Heart right ventricle (tissue), 16 donors: ENCODE measurements around the gene CISD1. TPM values are rescaled to one million over a fixed set of nuclear protein-coding genes. Genes with fewer than 3 reads are reported as not detected.
A peak's percentile ranks its signal among the peaks of the same experiment; 100 is the strongest.

Experiments
- ATAC-seq, 8 donors: fragments of 200-7000 bp; cut with Tn5 transposase; one replicate each; pipeline ENCODE4 v1.9.1; 2020; ENCODE audit warnings: mild to moderate bottlenecking in 8 of 8, moderate library complexity in 8 of 8, moderate number of reproducible peaks in 1 of 8
- DNase-seq, 2 donors: peaks; one replicate each; pipeline ENCODE4 v3.0.0-alpha.2; 2020
- H3K27ac ChIP-seq, 10 donors: fragments of 200-600 bp; sonication (generic) in 2 of 10; one replicate each; pipeline versions ENCODE4 v1.5.0 to v1.8.0; 2020 to 2022; ENCODE audit warnings: mild to moderate bottlenecking in 3 of 10
- H3K27me3 ChIP-seq, 7 donors: fragments of 200-600 bp; one replicate each; pipeline ENCODE4 v1.8.0; 2021 to 2022; ENCODE audit warnings: mild to moderate bottlenecking in 2 of 7
- H3K36me3 ChIP-seq, 9 donors: fragments of 200-600 bp; sonication (generic) in 1 of 9; one replicate each; pipeline versions ENCODE4 v1.5.0 to v1.8.0; 2020 to 2022; ENCODE audit warnings: mild to moderate bottlenecking in 2 of 9
- H3K4me1 ChIP-seq, 9 donors: fragments of 200-600 bp; sonication (generic) in 1 of 9; one replicate each; pipeline versions ENCODE4 v1.5.0 to v1.8.0; 2020 to 2022; ENCODE audit warnings: mild to moderate bottlenecking in 4 of 9
- H3K4me3 ChIP-seq, 10 donors: fragments of 200-600 bp; sonication (generic) in 2 of 10; one replicate each; pipeline versions ENCODE4 v1.5.0 to v1.8.0; 2020 to 2022; ENCODE audit warnings: mild to moderate bottlenecking in 7 of 10, moderate library complexity in 2 of 10
- H3K9me3 ChIP-seq, 11 donors: fragments of 200-600 bp in 10 of 11; sonication (generic) in 2 of 11; one replicate each; pipeline versions ENCODE4 v1.5.0 to v1.8.0; 2013 to 2022; ENCODE audit warnings: mild to moderate bottlenecking in 2 of 11, control low read depth in 1 of 11, moderate library complexity in 1 of 11
- WGBS, 2 donors: extraction: QIAGEN DNeasy Blood & Tissue Kit; methylation state at CpG; one replicate each; pipeline ENCODE4 v1.1.7; 2013; ENCODE audit warnings: inconsistent platforms in 1 of 2; 5-methylcytosine and 5-hydroxymethylcytosine counted together
- intact Hi-C, 10 donors: fragments of 100-400 bp; cut with DNase I; formaldehyde crosslinking; loops; one replicate each; pipeline versions ENCODE4 v1.11.1 to v1.14.2; 2022
- polyA plus RNA-seq, 2 donors: library from polyadenylated mRNA; stranded (reverse); fragments of 200-250 nt; gene quantifications; one replicate each; pipeline ENCODE4 v1.2.3, GENCODE V29; 2013
- total RNA-seq, 10 donors: library from RNA; stranded (reverse); fragmentation: NEBNext Ultra II Directional in 3 of 10; extraction: Animal tissue kit (Norgen Biotek cat#: 25700) in 3 of 10; gene quantifications; one replicate each; pipeline versions ENCODE4 v1.2.1 to v1.2.4, GENCODE V29; 2021 to 2023
- TF ChIP-seq, protein P1 (sequence below), 9 donors: fragments of 200-600 bp; sonication (generic) in 2 of 9; IDR thresholded peaks; one replicate each; pipeline versions ENCODE4 v1.5.0 to v1.8.0; 2021 to 2022; ENCODE audit warnings: antibody characterized with exemption in 9 of 9, mild to moderate bottlenecking in 5 of 9, moderate library complexity in 1 of 9
- donor health status: Arrhythmogenic right ventricular cardiomyopathy.
- donor health status: ischemic (EF 13 %, LVEDD 7.1; RV severe dilation, severe dysfunction).
- donor health status: healthy with polysubstance abuse.
- donor health status: DM: no; HTN: yes; CAD: no.
- donor health status: DM: no; HTN: no; CAD: no.
- donor health status: ischemic (EF 25% LVEDD 6.9; RV normal size, moderate dysfunction).
- donor health status: ischemic (EF 25% LVEDD 5.7; RV mildly dilated, moderate dysfunction).
- donor health status: healthy.
- donor health status: DM: yes; HTN: yes; CAD: no.
- donor health status: Ischemic cardiomyopathy.
- donor health status: ischemic (EF 35%, LVEDD 5.7; RV mildly dilated, moderate dysfunction).
- donor health status: nonischemic (EF 11% LVEDD 7.7; RV severe dilation, severe dysfunction).
- donor health status: DM: yes; HTN: yes; CAD: no.
- donor health status: PGD.
- donor health status: ischemic (EF 29% LVEDD 5.4; RV normal size, mild dysfunction).
- donor health status: nonischemic (EF 23%, LVEDD 6.1; RV moderate dilation, normal function).

Gene CISD1
- total and polyA plus RNA-seq, 12 donors = 34.4 to 204 (median 173) TPM

DNA sequence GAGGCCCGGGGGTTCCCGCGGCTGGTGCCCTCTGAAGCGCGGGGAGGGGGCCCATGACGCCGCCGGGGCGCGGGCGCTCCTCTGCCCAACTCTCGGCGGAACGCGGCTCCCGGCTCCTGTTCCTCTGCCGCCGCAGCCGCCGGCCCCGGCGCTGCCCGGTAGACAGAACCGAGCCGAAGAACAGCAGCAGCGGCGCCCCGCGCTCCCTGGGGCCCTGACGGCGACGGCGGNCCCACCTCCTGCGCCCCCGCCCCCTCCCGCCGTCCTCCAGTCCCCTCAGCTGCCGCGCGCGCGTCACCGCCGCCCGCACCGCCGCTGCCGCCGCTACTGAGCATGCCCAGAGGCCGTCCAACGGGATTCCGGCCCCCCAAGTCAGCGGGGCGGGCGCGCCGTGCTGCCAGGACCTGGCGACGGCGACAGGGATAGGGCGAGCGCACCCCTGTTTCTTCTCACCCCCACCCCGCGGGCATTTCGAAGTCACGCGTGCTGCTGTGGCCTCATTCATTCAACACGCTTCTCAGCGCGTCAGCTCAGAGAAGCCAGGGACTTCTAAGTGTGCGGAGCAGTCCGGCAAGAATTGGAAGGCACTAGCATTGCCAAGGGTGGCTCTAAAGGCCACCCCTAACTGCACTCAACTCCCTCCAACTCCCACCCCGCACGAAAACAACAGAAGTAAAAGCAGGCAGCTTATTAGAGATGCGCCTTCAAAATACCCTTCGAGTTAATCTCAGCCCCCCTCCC, 1.1 kb upstream of the CISD1 start, which contains the start of gene IPMK:
Gene IPMK (minus strand): TSS at position 182 of the 741 bp plus-strand sequence. CDS start 283 bp downstream, outside the sequence.
- ATAC-seq (peak; percentile 84 to 95 (median 90)), DNase-seq (peak; percentile 94 to 97)
- TF ChIP-seq, protein P1, sequence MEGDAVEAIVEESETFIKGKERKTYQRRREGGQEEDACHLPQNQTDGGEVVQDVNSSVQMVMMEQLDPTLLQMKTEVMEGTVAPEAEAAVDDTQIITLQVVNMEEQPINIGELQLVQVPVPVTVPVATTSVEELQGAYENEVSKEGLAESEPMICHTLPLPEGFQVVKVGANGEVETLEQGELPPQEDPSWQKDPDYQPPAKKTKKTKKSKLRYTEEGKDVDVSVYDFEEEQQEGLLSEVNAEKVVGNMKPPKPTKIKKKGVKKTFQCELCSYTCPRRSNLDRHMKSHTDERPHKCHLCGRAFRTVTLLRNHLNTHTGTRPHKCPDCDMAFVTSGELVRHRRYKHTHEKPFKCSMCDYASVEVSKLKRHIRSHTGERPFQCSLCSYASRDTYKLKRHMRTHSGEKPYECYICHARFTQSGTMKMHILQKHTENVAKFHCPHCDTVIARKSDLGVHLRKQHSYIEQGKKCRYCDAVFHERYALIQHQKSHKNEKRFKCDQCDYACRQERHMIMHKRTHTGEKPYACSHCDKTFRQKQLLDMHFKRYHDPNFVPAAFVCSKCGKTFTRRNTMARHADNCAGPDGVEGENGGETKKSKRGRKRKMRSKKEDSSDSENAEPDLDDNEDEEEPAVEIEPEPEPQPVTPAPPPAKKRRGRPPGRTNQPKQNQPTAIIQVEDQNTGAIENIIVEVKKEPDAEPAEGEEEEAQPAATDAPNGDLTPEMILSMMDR (IDR thresholded peaks at IDR 0.05) = no peak
- 0% methylated on average over 75 to 76 of the region's 76 CpGs for WGBS, 2 donors
- H3K4me3 ChIP-seq = peak within 1 kb of the TSS; percentile 72 to 87 (median 82)
- no peaks in the 10 kb centered on the region for H3K36me3 ChIP-seq
- peaks cover 0 to 48% (median 33%) of the 10 kb centered on the region in 9 donors for H3K4me1 ChIP-seq
- H3K27me3 ChIP-seq = no peaks in the 10 kb centered on the region
- peak within 1 kb of the TSS; percentile 82 to 97 (median 94) for H3K27ac ChIP-seq
- H3K9me3 ChIP-seq = no peaks in the 10 kb centered on the region
- intact Hi-C loops = loop anchor here in 2 of 10 donors (2.0 kb wide), 1 partner anchor 67 kb away; the partner anchor contains the start of gene UBE2D1 (in 2 of the 2)

DNA sequence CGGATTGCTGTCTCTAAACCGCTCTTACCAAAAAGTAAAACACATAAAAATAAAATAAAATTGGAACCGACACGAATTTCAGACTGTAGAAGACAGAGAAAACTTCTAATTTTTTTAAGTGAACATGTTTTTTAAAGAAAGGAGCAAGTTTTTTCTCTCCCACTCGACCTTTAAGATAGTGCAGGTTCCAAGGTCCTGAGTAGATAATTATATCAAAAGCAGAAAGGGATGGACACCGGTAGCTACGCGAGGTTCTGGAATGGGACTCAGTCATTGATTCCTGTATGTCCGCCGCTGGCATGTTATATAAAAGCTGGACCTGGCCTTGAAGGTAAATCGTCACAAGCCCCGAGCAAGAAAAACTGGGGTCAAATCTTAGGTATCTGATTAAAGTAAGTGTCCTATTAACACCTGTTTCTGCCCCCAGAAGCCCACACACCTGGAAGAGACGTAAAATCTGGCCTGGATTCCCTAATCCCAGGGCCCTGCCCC, 462 bp upstream of the CISD1 start:
- peaks cover 0 to 42% (median 33%) of the 10 kb centered on the region in 9 donors for H3K4me1 ChIP-seq
- H3K9me3 ChIP-seq = no peaks in the 10 kb centered on the region
- no peak for DNase-seq
- 0% methylated on average over 13 of the region's 13 CpGs for WGBS, 2 donors
- no peaks in the 10 kb centered on the region for H3K36me3 ChIP-seq
- intact Hi-C loops = no loop called here
- H3K4me3 ChIP-seq = peak overlapping the region; percentile 72 to 87 (median 82)
- H3K27me3 ChIP-seq = no peaks in the 10 kb centered on the region
- ATAC-seq = peak in 4 of 8 donors; percentile 0 to 3 (median 2)
- H3K27ac ChIP-seq = peak overlapping the region; percentile 65 to 97 (median 94)
- TF ChIP-seq, protein P1 (IDR thresholded peaks at IDR 0.05) = no peak

DNA sequence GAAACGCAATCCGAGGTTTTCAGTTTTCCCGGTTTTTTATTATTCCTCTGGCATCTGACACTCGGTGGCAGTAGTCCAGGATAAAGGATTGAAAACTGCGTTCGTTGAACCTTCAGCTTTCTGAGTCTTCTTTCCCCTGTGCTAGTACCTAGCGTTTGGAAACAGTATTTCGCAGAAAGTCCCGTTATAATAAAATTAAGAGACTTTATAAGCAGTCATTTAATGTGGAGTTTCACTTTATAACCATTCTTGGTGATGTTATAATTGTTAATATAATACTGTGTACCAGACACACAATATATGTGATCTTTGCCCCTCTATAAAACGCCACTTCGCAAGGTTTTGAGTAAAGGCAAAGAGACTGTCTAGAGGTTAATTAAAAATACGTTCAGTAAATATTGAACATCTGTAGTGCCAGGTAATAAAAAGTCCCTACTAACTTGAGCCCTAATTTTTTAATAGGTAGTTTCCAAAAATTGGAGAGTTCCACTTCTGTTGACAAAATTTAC, 874 bp downstream of the CISD1 start:
- Histone ChIP-seq H3K4me1 (peaks cover 0 to 40% (median 28%) of the 10 kb centered on the region in 9 donors), H3K9me3 (no peaks in the 10 kb centered on the region), H3K4me3 (peak overlapping the region; percentile 72 to 87 (median 82)), H3K27me3 (no peaks in the 10 kb centered on the region), H3K27ac (peak overlapping the region; percentile 52 to 97 (median 94)), H3K36me3 (no peaks in the 10 kb centered on the region)
- intact Hi-C loops = no loop called here
- no peak for ATAC-seq
- no peak for DNase-seq
- TF ChIP-seq, protein P1 (IDR thresholded peaks at IDR 0.05) = no peak
- WGBS, 2 donors = 10 to 12% methylated on average over 12 of the region's 12 CpGs

DNA sequence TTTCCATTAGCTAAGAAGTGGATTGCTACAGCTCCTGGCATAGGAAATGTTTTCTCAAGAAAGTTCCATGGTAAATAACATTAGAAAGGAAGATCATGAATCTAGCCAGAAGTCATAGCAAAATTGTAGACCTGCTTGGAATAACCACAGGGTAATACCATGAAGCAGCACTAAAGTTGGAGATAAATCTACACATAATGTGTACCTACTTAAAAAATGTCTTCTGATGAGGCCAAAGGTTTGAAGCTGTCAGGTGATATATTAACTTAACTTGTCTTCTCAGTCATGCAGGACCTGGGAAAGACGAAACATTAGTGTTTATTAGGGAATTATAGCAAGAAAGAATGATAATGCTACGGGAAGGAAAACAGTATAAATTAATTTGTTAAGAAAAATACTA, 6.3 kb downstream of the CISD1 start:
- ATAC-seq = no peak
- TF ChIP-seq, protein P1 (IDR thresholded peaks at IDR 0.05) = no peak
- peaks cover 0 to 36% (median 25%) of the 10 kb centered on the region in 9 donors for H3K4me1 ChIP-seq
- H3K4me3 ChIP-seq = no peak overlapping the region
- H3K27ac ChIP-seq = peak overlapping the region in 2 of 10 donors; percentile 16 to 17
- WGBS, 2 donors = 90 to 91% methylated on average over 2 of the region's 2 CpGs
- intact Hi-C loops = no loop called here
- DNase-seq = no peak
- peaks cover 0 to 33% (median 15%) of the 10 kb centered on the region in 9 donors for H3K36me3 ChIP-seq
- no peaks in the 10 kb centered on the region for H3K9me3 ChIP-seq
- no peaks in the 10 kb centered on the region for H3K27me3 ChIP-seq
